H9 (cell line): ENCODE data around the gene GATA3. TPM values are rescaled to one million over a fixed set of nuclear protein-coding genes. Genes with fewer than 3 reads are reported as not detected.
A peak's percentile ranks its signal among the peaks of the same experiment; 100 is the strongest.

Experiments
- DNase-seq: peaks from one replicate; pipeline ENCODE4 v3.0.0-alpha.2; 2017
- H2AFZ ChIP-seq: one replicate; pipeline ENCODE4 v1.6.1; 2013; ENCODE audit warnings: mild to moderate bottlenecking, low read length, control low read depth, moderate library complexity
- H2AK5ac ChIP-seq: 2 replicates; pipeline ENCODE4 v1.6.1; 2013; ENCODE audit warnings: low read length, control low read depth, mixed read lengths; ENCODE audit not compliant: insufficient read length
- H2BK120ac ChIP-seq: one replicate; pipeline ENCODE4 v1.6.1; 2013; ENCODE audit warnings: low read depth, mild to moderate bottlenecking, low read length, control low read depth, inconsistent platforms; ENCODE audit not compliant: poor library complexity, severe bottlenecking
- H2BK12ac ChIP-seq: 2 replicates; pipeline ENCODE4 v1.6.1; 2013; ENCODE audit warnings: low read length, control low read depth, mixed read lengths, low read depth; ENCODE audit not compliant: insufficient read length
- H2BK15ac ChIP-seq: 2 replicates; pipeline ENCODE4 v1.6.1; 2013; ENCODE audit warnings: low read depth, low read length, control low read depth
- H2BK20ac ChIP-seq: one replicate; pipeline ENCODE4 v1.6.1; 2013; ENCODE audit warnings: low read depth, mild to moderate bottlenecking, low read length, control low read depth, inconsistent platforms; ENCODE audit not compliant: poor library complexity, severe bottlenecking
- H2BK5ac ChIP-seq: 2 replicates; pipeline ENCODE4 v1.6.1; 2013; ENCODE audit warnings: low read length, control low read depth, mixed read lengths; ENCODE audit not compliant: insufficient read length
- H3K14ac ChIP-seq: 2 replicates; pipeline ENCODE4 v1.6.1; 2013; ENCODE audit warnings: low read length, control low read depth; ENCODE audit not compliant: insufficient read depth
- H3K18ac ChIP-seq: 2 replicates; pipeline ENCODE4 v1.6.1; 2013; ENCODE audit warnings: low read depth, mild to moderate bottlenecking, mixed read lengths, low read length, control low read depth; ENCODE audit not compliant: insufficient read length
- H3K23ac ChIP-seq: 2 replicates; pipeline ENCODE4 v1.6.1; 2013; ENCODE audit warnings: low read length, control low read depth, mixed read lengths, low read depth; ENCODE audit not compliant: insufficient read length
- H3K23me2 ChIP-seq: 2 replicates; pipeline ENCODE4 v1.6.1; 2013; ENCODE audit warnings: low read depth, mild to moderate bottlenecking, mixed read lengths, low read length, control low read depth; ENCODE audit not compliant: insufficient read length, poor library complexity, severe bottlenecking
- H3K27ac ChIP-seq: 2 replicates; pipeline ENCODE4 v1.5.1; 2013; ENCODE audit warnings: low read length, control low read depth, mixed read lengths, low read depth; ENCODE audit not compliant: insufficient read length
- H3K27me3 ChIP-seq: 2 replicates; pipeline ENCODE4 v1.6.1; 2013; ENCODE audit warnings: low read length, control low read depth, inconsistent platforms; ENCODE audit not compliant: insufficient read depth
- H3K4ac ChIP-seq: 2 replicates; pipeline ENCODE4 v1.6.1; 2013; ENCODE audit warnings: low read depth, mild to moderate bottlenecking, control low read depth, inconsistent platforms, low read length, moderate library complexity
- H3K4me1 ChIP-seq: 2 replicates; pipeline ENCODE4 v1.6.1; 2013; ENCODE audit warnings: low read length, control low read depth, inconsistent platforms; ENCODE audit not compliant: insufficient read depth
- H3K4me2 ChIP-seq: 2 replicates; pipeline ENCODE4 v1.6.1; 2013; ENCODE audit warnings: low read length, control low read depth, mixed read lengths; ENCODE audit not compliant: insufficient read length, insufficient read depth
- H3K56ac ChIP-seq: 2 replicates; pipeline ENCODE4 v1.6.1; 2013; ENCODE audit warnings: low read depth, mild to moderate bottlenecking, mixed read lengths, low read length, control low read depth; ENCODE audit not compliant: insufficient read length
- H3K79me1 ChIP-seq: 2 replicates; pipeline ENCODE4 v1.6.1; 2013; ENCODE audit warnings: low read depth, mild to moderate bottlenecking, moderate library complexity, low read length, control low read depth, inconsistent platforms; ENCODE audit not compliant: insufficient read depth, poor library complexity, severe bottlenecking
- H3K79me2 ChIP-seq: 2 replicates; pipeline ENCODE4 v1.6.1; 2013; ENCODE audit warnings: low read length, control low read depth, inconsistent platforms; ENCODE audit not compliant: insufficient read depth
- H3K9ac ChIP-seq: 2 replicates; pipeline ENCODE4 v1.6.1; 2013; ENCODE audit warnings: low read length, control low read depth, mixed read lengths; ENCODE audit not compliant: insufficient read length; ENCODE audit errors: extremely low read depth
- H3K9me3 ChIP-seq: one replicate; pipeline ENCODE4 v1.6.1; 2013; ENCODE audit warnings: low read depth, low read length, inconsistent platforms; ENCODE audit not compliant: control insufficient read depth
- H3T11ph ChIP-seq: one replicate; pipeline ENCODE4 v1.6.1; 2013; ENCODE audit warnings: mild to moderate bottlenecking, low read length, control low read depth, inconsistent platforms
- H4K20me1 ChIP-seq: one replicate; pipeline ENCODE4 v1.6.1; 2013; ENCODE audit not compliant: control insufficient read depth, insufficient read length, insufficient read depth
- H4K5ac ChIP-seq: 2 replicates; pipeline ENCODE4 v1.6.1; 2013; ENCODE audit warnings: low read depth, mild to moderate bottlenecking, mixed read lengths, low read length, control low read depth; ENCODE audit not compliant: insufficient read length
- H4K8ac ChIP-seq: replicated peaks from 2 replicates; pipeline ENCODE4 v1.6.1; 2013; ENCODE audit warnings: low read length, control low read depth, mixed read lengths, low read depth; ENCODE audit not compliant: insufficient read length
- H4K91ac ChIP-seq: 2 replicates; pipeline ENCODE4 v1.6.1; 2013; ENCODE audit warnings: low read depth, mild to moderate bottlenecking, moderate library complexity, mixed read lengths, low read length, control low read depth; ENCODE audit not compliant: insufficient read length
- H3K27ac Mint-ChIP-seq, 3 experiments: 2 replicates in 2 of 3; 3 replicates in 1 of 3; pipeline ENCODE4 v1.8.0; 2020 to 2021; ENCODE audit warnings: mixed read lengths in 3 of 3, mild to moderate bottlenecking in 1 of 3, moderate library complexity in 1 of 3
- H3K27me3 Mint-ChIP-seq: 2 replicates; pipeline ENCODE4 v1.8.0; 2021; ENCODE audit warnings: low read depth, mild to moderate bottlenecking, moderate library complexity, mixed read lengths
- H3K36me3 Mint-ChIP-seq, 3 experiments: 2 replicates in 2 of 3; 3 replicates in 1 of 3; pipeline ENCODE4 v1.8.0; 2020 to 2021; ENCODE audit warnings: low read depth in 3 of 3, mixed read lengths in 3 of 3; ENCODE audit not compliant: insufficient read depth in 1 of 3
- H3K4me1 Mint-ChIP-seq, 2 experiments: 2 replicates each; pipeline ENCODE4 v1.8.0; 2020; ENCODE audit warnings: mixed read lengths in 2 of 2
- H3K4me3 Mint-ChIP-seq, 2 experiments: 2 replicates in 1 of 2; 3 replicates in 1 of 2; pipeline ENCODE4 v1.8.0; 2020 to 2021; ENCODE audit warnings: mild to moderate bottlenecking in 2 of 2, mixed read lengths in 2 of 2, moderate library complexity in 1 of 2
- H3K9me3 Mint-ChIP-seq, 2 experiments: 2 replicates in 1 of 2; 3 replicates in 1 of 2; pipeline ENCODE4 v1.8.0; 2020; ENCODE audit warnings: mild to moderate bottlenecking in 2 of 2, mixed read lengths in 2 of 2, moderate library complexity in 1 of 2
- CTCF ChIP-seq: fragments of 200-600 bp; sonication (generic); conservative IDR thresholded peaks from 3 replicates; pipeline ENCODE4 v1.8.0; 2021; ENCODE audit warnings: antibody characterized with exemption, mild to moderate bottlenecking
- WGBS: extraction: QIAGEN DNeasy Blood & Tissue Kit; methylation state at CpG from one replicate; pipeline ENCODE4 v1.1.7; 2013; ENCODE audit warnings: missing lambda C conversion rate, low lambda C conversion rate, mixed read lengths; ENCODE audit not compliant: insufficient read length; ENCODE audit errors: extremely low coverage; 5-methylcytosine and 5-hydroxymethylcytosine counted together
- total RNA-seq: library from RNA; stranded (reverse); gene quantifications from 2 replicates; pipeline ENCODE4 v1.2.1, GENCODE V29; 2021

GATA3 gene
- total RNA-seq, 1 experiment from 2014 or later: 0.31 TPM

GRCh38 chr10:8065651-8066050 is 11.2 kb downstream of the GATA3 start:
- Histone ChIP-seq H3K4me1 (peaks cover 7% of the 10 kb centered on the region; the same call in 1 of the 2 replicates), H2BK15ac (no peak overlapping the region)
- no peak for DNase-seq

More at GRCh38 chr10:8065651-8066050, 11.2 kb downstream of the GATA3 start:
- no peaks in the 10 kb centered on the region for H4K20me1 ChIP-seq
- H3K27me3 ChIP-seq: peaks cover 28% of the 10 kb centered on the region
- Mint-ChIP-seq H3K4me3 (peak overlapping the region in 1 of 2 experiments; percentile 50; a peak in 2 of 5 replicates), H3K36me3 (peaks cover 0 to 5% (median 0%) of the 10 kb centered on the region in 3 experiments; a peak in 2 of 7 replicates), H3K27ac (no peak overlapping the region), H3K9me3 (peaks cover 0 to 2% of the 10 kb centered on the region in 2 experiments; a peak in 1 of 5 replicates), H3K27me3 (peaks cover 80% of the 10 kb centered on the region), H3K4me1 (peaks cover 49 to 58% of the 10 kb centered on the region in 2 experiments)
- no peak overlapping the region for H3K27ac ChIP-seq
- no peak overlapping the region for H4K5ac ChIP-seq
- no peak overlapping the region for H2AK5ac ChIP-seq
- H3K56ac ChIP-seq: no peak overlapping the region
- TF ChIP-seq CTCF: no peak
- H2BK120ac ChIP-seq: no peak overlapping the region
- no peak overlapping the region for H4K91ac ChIP-seq
- H3K23me2 ChIP-seq: peaks cover 15% of the 10 kb centered on the region
- no peaks in the 10 kb centered on the region for H3K79me1 ChIP-seq
- no peak overlapping the region for H3K14ac ChIP-seq
- no peaks in the 10 kb centered on the region for H3K79me2 ChIP-seq
- H3K9ac ChIP-seq: no peak overlapping the region
- H3K23ac ChIP-seq: no peak overlapping the region
- H3K4ac ChIP-seq: no peak overlapping the region
- no CpG with 5 or more reads among the region's 2 CpGs for WGBS
- no peaks in the 10 kb centered on the region for H3K9me3 ChIP-seq
- H3K18ac ChIP-seq: no peak overlapping the region
- no peak overlapping the region for H2BK5ac ChIP-seq
- no peak overlapping the region for H3T11ph ChIP-seq
- no peak overlapping the region for H2AFZ ChIP-seq
- H4K8ac ChIP-seq: no peak overlapping the region
- no peak overlapping the region for H2BK20ac ChIP-seq
- H2BK12ac ChIP-seq: no peak overlapping the region
- no peak overlapping the region for H3K4me2 ChIP-seq
